T1000 (cell line): ENCODE measurements around the gene CMSS1.

ENCODE experiments used
- DNase-seq: peaks from one replicate; lab custom pipeline; 2025; ENCODE audit warnings: mixed read lengths; lab: John Stamatoyannopoulos, UW

Gene CMSS1

DNA sequence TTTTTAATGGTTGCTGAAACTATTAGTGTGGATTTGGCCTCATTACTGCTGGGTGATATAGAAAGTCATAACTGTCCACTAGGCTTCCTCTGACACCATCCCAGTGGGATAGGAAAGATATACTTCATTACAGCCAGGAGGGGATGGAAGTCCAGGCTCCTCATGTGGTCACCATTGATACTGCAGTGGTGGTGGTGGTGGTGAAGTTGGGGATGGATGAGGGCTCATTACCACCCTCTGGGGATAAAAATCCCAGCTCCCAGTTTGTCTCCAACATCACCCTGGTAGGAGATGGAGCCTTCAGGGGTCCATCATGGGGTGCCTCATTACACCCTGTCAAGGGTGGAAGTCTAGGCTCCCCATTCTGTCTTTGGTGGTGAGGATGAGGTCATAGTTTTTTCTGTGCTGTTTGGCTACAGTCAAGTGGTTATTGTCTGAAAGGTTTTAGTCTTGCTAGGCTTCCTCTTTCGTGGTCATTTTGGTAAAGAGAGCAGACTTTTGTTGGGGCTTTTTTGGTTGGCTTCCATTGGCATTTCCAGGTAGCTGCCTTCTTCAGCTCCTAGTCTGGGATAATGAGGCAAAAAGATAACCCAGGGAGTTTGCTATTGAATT lies 326.7 kb downstream of the CMSS1 start:
- no peak for DNase-seq

GRCh38 chr3:100149130-100149529 lies 331.5 kb downstream of the CMSS1 start:
- no peak for DNase-seq

DNA sequence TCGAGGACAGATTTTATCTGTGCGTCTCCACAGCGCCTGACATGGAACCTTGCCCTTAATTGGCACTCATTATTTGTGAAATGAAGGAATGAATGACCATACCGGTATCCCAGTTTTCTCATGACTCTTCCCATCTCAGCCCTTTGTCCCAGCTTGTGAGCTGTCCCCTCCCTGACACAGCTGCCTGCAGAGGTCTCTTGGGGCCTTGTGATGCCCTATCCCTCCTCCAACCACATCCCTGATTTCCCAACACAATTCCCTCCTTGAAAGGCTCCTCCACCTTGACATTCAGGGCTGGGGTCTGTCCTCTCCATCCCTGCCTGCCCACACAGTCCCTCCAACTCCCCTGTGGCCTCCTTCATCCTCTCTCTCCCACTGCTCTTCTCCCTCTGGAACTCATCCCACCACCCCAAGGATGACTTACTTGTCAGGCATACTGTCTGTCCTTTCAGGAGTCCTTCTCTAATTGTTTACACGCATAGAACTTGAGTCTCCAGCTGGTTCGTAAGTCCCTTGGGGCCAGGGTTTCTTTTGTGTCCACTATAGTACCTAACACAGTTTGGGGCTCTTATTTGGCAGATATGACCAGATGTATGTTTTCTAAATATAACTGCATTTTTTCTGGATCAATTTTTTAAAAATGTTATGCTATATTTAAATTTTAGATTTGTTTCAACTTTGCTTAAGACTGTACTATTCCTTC lies 332.2 kb downstream of the CMSS1 start:
- no peak for DNase-seq

DNA sequence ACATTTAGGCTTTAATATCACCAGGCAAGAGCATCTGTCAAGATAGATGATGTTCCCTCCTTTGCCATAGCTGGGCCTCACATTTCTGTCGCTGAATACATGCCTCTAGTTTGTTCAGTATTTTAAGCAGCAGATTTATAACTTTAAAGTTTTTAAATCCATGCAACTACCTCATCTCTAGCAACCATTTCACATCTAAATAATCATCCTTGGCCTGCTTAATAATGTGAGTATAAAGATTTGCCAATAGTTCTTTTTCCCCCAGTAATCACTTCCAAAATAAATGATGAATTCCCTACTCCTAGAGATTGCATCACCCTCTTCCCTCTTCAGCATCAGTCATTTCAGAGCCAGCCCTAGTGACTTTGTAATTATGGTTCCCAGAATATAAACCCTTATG lies 332.8 kb downstream of the CMSS1 start:
- DNase-seq: no peak

- no peak for DNase-seq
These were observed 333.5 kb downstream of the CMSS1 start for GRCh38 chr3:100151024-100151707.

- DNase-seq: no peak
These were observed 336.5 kb downstream of the CMSS1 start for GRCh38 chr3:100154171-100154570.

DNA sequence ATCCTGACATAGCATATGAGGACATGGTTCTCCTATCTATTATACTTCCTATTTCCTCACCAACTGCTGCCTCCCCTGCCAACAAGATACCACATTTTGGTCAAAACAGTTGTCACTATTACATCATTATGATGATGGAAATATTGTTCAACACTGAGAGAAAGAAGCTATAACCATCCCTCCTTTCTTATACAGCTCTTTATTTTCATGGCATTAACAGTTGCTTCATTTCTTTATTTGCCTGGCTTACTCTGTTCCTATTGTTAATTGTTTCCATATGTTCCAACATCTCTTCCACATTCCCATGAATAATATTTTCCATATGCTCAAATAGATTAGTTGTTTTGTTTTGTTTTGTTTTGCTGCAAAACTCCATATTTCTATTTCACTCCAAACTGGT lies 337.5 kb downstream of the CMSS1 start:
- DNase-seq: no peak

GRCh38 chr3:100155590-100155989 lies 337.9 kb downstream of the CMSS1 start:
- DNase-seq: no peak

GRCh38 chr3:100157685-100158084 lies 340.0 kb downstream of the CMSS1 start:
- no peak for DNase-seq

DNA sequence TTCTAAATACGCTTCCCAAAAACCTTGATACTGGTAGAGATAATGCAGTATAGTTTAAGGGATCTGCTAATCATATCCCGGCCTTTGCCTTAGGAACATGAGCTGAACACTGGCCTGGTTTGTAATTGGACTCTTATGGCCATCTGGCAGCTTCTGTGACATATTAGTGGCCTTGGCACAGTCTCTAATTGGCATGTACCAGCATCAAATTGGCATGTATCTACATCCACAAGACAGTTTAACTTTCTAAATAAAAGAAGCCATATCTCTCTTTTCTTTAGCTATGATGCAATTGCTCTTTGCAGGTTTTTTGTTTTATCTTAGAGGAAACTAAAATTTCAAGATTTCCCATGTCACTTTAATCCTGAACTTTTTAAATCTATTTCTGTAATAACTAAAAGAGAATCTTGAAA lies 341.3 kb downstream of the CMSS1 start:
- DNase-seq: no peak

- DNase-seq: no peak
These were observed 341.9 kb downstream of the CMSS1 start for GRCh38 chr3:100159331-100160153.

DNA sequence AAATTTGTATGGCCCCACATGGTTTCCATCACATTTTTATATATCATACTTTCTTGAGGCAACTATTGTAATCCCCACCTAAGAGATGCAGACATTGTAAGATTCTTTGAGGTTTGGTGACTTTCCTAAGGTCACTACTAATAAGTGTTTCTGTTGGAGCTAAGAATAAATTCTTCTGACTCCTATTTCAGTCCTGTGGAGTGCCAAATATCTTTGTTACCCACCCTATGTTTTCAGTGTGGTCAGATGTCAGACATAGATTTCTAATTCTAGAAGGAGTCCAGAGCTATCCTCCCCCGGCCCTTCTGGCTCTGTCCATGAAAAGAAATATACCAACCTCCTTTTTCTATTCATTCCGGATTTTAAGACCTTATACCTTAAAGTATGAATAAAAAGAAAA lies 342.9 kb downstream of the CMSS1 start:
- no peak for DNase-seq

GRCh38 chr3:100163787-100164186 lies 346.1 kb downstream of the CMSS1 start:
- DNase-seq: no peak

DNA sequence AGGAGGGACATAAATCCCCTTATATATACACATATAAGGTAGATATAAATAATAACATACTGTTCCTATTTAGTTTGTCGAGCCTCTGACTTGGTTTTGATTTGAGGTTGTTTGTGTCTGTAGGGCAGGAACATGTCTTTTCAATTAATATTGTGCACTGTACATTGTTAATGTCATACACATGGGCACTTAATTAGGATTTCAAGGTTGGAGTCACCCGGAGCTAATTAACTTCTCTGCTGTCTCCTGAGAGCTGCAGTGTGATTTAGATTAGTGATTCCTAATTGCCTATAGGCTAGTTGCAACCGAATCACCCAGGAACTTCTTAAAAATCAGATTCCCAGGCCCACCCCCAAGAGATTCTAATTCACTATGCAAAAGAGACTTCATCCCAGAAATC lies 347.1 kb downstream of the CMSS1 start:
- DNase-seq: no peak

DNA sequence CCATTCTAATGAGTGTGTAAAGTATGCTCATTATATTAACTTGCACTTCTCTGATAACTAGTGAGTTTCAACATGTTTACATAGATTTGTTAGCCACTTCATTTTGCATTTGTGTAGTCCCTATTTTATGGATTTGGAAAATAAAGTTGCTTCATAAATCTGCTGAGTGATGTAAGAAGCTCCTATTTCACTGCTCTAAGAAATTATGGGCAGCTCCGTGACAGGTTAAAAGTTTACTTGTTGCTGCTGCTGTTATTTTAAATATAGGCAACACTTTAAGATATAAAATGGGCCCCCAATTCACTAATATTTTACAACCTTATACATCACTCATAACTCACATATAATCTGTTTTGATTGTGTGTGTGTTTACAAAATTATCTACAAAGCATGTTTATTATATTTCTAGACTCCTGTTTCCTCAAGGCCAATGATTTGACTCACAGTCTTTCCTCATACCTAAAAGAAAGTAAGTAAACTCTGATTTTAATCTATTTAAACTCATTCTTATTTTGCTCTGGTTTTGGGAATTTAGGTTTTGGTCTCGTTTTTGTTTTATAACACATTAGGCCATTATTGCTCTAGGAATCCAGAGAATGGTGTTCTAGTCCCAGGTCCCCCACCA lies 348.4 kb downstream of the CMSS1 start:
- no peak for DNase-seq

- no peak for DNase-seq
These were observed 351.7 kb downstream of the CMSS1 start for GRCh38 chr3:100169201-100169920.

GRCh38 chr3:100170486-100170885 lies 352.8 kb downstream of the CMSS1 start:
- DNase-seq: no peak

- no peak for DNase-seq
These were observed 353.7 kb downstream of the CMSS1 start for GRCh38 chr3:100171211-100171914.

GRCh38 chr3:100173961-100174360 lies 356.3 kb downstream of the CMSS1 start:
- DNase-seq: no peak

GRCh38 chr3:100175637-100176280 lies 358.1 kb downstream of the CMSS1 start:
- no peak for DNase-seq
